Lower leg skin (tissue), 4 donors: ENCODE measurements around the gene EP400. TPM values are rescaled to one million over a fixed set of nuclear protein-coding genes. Genes with fewer than 3 reads are reported as not detected.
"Not testable (repeated sequence)": the region's sequence is repeated elsewhere in the genome, so short reads cannot be mapped to it uniquely, and the experiment has no call there.

Source experiments
- DNase-seq, 2 donors: peaks; one replicate each; pipeline ENCODE4 v3.0.0-alpha.2; 2019; ENCODE audit warnings: low spot score in 2 of 2
- H3K4me3 ChIP-seq: fragments of 200-600 bp; sonication (generic); 2 replicates; pipeline ENCODE4 v1.5.1; 2017; ENCODE audit warnings: mild to moderate bottlenecking, low read depth; ENCODE audit not compliant: poor library complexity, severe bottlenecking
- POLR2A ChIP-seq, 2 donors: fragments of 450-650 bp; IDR thresholded peaks; one replicate each; pipeline ENCODE4 v1.6.1; 2016 to 2017; ENCODE audit warnings: antibody characterized with exemption in 2 of 2, mild to moderate bottlenecking in 1 of 2, moderate library complexity in 1 of 2
- WGBS, 2 donors: methylation state at CpG; one replicate each; pipeline ENCODE4 v1.1.5; 2018; 5-methylcytosine and 5-hydroxymethylcytosine counted together
- intact Hi-C: fragments of 100-400 bp; cut with DNase I; formaldehyde crosslinking; loops from one replicate; pipeline ENCODE4 v1.15.0; 2023; ENCODE audit warnings: low total_unique reads
- total RNA-seq, 4 donors: library from RNA; depleted of rRNA; stranded (reverse); fragments of >200 nt; gene quantifications; one replicate each; pipeline ENCODE4 v1.1.0, GENCODE V29; 2016
- TF ChIP-seq, protein P1 (sequence below), 3 donors: fragments of 450-650 bp; IDR thresholded peaks; one replicate each; pipeline ENCODE4 v1.5.1; 2016; ENCODE audit warnings: antibody characterized with exemption in 3 of 3, mild to moderate bottlenecking in 3 of 3, moderate library complexity in 2 of 3

The EP400 gene
- total RNA-seq, 4 donors from 2014 or later = 22.0 to 45.8 (median 24.6) TPM

DNA sequence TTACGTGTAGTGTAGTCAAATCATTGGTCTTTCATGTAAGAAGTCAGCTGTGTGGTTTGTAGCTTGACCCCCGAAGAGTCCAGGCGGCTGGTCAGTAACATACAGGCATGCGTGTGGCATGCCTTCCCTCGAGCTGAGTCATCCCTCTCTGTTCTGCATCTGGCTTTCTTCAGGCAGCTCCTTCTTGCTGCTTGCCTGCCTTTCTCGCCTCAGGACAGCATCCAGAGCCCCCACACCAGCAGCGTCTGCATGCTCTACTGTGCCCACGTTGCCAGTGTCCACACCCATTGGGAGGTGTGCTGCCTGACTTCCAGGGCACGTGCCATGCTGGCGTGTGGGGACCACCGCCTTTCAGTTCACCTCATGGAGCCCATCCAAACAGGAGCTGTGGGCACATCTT, 96.8 kb downstream of the EP400 start:
- intact Hi-C loops = no loop called here
- H3K4me3 ChIP-seq = no peak overlapping the region
- 83 to 88% methylated on average over 11 of the region's 11 CpGs for WGBS, 2 donors

GRCh38 chr12:132047630-132048029, 97.9 kb downstream of the EP400 start:
- DNase-seq, H3K4me3 ChIP-seq, intact Hi-C loops: not testable (repeated sequence)
- 89 to 90% methylated on average over 11 of the region's 11 CpGs for WGBS, 2 donors

More for the DNA sequence above, 96.8 kb downstream of the EP400 start:
- no peak for DNase-seq
- TF ChIP-seq, protein P1, sequence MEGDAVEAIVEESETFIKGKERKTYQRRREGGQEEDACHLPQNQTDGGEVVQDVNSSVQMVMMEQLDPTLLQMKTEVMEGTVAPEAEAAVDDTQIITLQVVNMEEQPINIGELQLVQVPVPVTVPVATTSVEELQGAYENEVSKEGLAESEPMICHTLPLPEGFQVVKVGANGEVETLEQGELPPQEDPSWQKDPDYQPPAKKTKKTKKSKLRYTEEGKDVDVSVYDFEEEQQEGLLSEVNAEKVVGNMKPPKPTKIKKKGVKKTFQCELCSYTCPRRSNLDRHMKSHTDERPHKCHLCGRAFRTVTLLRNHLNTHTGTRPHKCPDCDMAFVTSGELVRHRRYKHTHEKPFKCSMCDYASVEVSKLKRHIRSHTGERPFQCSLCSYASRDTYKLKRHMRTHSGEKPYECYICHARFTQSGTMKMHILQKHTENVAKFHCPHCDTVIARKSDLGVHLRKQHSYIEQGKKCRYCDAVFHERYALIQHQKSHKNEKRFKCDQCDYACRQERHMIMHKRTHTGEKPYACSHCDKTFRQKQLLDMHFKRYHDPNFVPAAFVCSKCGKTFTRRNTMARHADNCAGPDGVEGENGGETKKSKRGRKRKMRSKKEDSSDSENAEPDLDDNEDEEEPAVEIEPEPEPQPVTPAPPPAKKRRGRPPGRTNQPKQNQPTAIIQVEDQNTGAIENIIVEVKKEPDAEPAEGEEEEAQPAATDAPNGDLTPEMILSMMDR (IDR thresholded peaks at IDR 0.05) = no peak
- TF ChIP-seq POLR2A (IDR thresholded peaks at IDR 0.05) = no peak

DNA sequence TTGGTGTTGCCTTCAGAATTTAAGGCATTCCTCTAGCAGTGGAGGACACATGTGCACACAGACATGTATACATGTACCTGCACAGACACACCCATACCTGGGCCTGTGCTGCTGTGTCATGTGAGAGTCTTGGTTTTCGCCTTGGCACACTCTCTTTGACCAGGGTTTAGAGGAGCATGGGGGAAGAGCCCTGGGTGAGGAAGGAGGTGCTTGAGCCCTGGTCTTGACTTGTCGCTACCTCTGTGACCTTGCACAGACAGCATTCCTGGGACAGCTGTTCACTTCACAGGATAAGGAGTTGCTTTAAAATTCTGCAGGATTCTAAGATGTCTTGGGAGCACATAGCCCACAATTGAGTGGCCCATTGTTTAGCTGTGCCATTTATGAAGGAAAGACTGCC, 99.7 kb downstream of the EP400 start:
- 94 to 96% methylated on average over 2 of the region's 2 CpGs for WGBS, 2 donors
- no peak for TF ChIP-seq POLR2A (IDR thresholded peaks at IDR 0.05)
- TF ChIP-seq, protein P1 (IDR thresholded peaks at IDR 0.05) = no peak
- intact Hi-C loops = no loop called here
- DNase-seq = no peak
- no peak overlapping the region for H3K4me3 ChIP-seq

DNA sequence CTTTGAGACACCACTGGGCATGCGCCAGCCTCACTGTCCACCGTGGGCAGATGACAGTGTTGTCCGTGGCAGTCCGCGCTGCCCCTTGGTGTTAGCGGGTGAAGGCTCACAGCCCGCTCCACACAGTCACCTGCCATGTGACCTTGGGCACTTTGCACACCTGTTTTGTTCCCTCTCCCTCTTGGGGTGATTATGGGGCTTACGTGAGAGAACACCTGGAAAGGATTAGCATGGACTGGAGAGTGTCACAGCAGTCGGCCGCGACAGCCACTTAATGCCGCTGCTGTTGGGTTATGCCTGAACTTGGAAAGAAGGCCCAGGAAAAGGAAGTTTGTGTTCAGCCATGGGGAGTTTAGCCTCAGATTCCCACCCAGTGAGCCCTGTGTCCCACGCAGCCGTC, 100.1 kb downstream of the EP400 start:
- intact Hi-C loops = no loop called here
- no peak overlapping the region for H3K4me3 ChIP-seq
- 92 to 95% methylated on average over 13 to 14 of the region's 14 CpGs for WGBS, 2 donors
- DNase-seq = no peak
- TF ChIP-seq POLR2A (IDR thresholded peaks at IDR 0.05) = no peak
- TF ChIP-seq, protein P1 (IDR thresholded peaks at IDR 0.05) = no peak

DNA sequence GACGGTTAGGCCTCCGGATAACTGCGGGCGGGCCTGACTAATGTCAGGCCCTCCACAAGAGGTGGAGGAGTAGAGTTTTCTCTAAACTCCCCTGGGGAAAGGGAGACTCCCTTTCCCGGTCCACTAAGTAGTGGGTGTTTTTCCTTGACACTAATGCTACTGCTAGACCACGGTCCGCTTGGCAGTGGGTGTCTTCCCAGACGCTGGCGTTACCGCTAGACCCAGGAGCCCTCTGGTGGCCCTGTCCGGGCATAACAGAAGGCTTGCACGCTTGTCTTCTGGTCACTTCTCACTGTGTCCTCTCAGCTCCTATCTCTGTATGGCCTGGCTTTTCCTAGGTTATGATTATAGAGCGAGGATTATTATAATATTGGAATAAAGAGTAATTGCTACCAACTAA, 102.0 kb downstream of the EP400 start:
- intact Hi-C loops, H3K4me3 ChIP-seq, DNase-seq: not testable (repeated sequence)
- 89 to 90% methylated on average over 13 of the region's 13 CpGs for WGBS, 2 donors

DNA sequence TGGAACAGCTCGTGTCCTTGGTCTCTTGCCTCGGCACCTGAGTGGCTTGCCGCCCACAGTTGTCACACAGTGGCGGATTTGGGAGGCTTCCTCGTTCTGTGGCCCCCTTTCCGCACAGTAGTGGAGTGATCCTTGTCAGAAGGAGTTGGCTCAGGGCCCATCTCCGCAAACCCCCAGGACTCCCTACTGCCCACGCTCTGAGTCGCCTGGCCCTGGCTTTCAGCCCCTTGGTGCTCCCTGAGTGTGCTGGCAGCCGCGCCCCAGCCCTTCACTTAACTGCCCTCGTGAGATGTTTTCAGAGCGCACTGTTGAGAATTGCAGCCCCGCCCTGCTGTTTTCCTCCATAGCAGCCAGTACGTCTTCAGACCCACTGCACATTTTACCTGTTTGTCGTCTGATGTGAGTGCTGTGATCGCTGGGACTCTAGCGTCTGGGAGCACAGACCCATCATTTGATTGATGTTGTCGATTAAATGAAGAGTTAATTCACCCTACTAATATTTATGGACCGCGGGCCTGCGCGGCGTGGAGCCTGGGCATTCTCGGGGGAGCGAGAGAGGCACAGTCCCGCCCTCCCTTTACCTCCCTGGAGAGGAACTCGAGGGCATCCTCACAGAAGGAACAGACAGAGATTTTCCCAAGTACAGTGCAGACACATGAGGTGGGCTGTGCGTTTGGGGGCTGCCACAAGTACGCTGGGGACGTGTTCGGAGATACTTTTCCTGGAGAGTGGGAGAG, 102.6 kb downstream of the EP400 start:
- 91 to 92% methylated on average over 30 to 32 of the region's 32 CpGs for WGBS, 2 donors
- no peak overlapping the region for H3K4me3 ChIP-seq
- intact Hi-C loops = no loop called here
- no peak for DNase-seq
- TF ChIP-seq, protein P1 (IDR thresholded peaks at IDR 0.05) = no peak
